Measurements from ENCODE around the gene GRIP2. TPM values are rescaled to one million over a fixed set of nuclear protein-coding genes. Genes with fewer than 3 reads are reported as not detected.

Gene GRIP2
- total and polyA plus RNA-seq, 12 donors, result 0.09 to 2.5 (median 1.1) TPM

GRCh38 chr3:14536055-14536815 is 3.9 kb downstream of the GRIP2 start:
- Histone ChIP-seq H3K36me3 (replicated peaks in 1 of 2) (no peaks in the 10 kb centered on the region), H3K27me3 (no peaks in the 10 kb centered on the region), H3K4me1 (replicated peaks in 1 of 2) (no peaks in the 10 kb centered on the region), H3K9me3 (replicated peaks in 1 of 3) (no peaks in the 10 kb centered on the region), H3K4me3 (no peak overlapping the region), H3K27ac (no peak overlapping the region)
- DNase-seq, result no peak
- TF ChIP-seq CTCF (IDR thresholded peaks at IDR 0.05) (no peak), POLR2A (IDR thresholded peaks at IDR 0.05) (no peak)
- intact Hi-C loops (cut with DNase I), result no loop called here
- WGBS, 4 donors, result 91 to 95% (median 92%) methylated on average over 9 to 10 of the region's 10 CpGs

GRCh38 chr3:14535616-14536015 is 4.5 kb downstream of the GRIP2 start:
- no peak overlapping the region for H3K27ac ChIP-seq
- no peak for TF ChIP-seq POLR2A (IDR thresholded peaks at IDR 0.05)
- TF ChIP-seq CTCF (IDR thresholded peaks at IDR 0.05), result no peak
- no peaks in the 10 kb centered on the region for H3K27me3 ChIP-seq
- H3K9me3 ChIP-seq (replicated peaks in 1 of 3), result no peaks in the 10 kb centered on the region
- intact Hi-C loops (cut with DNase I), result no loop called here
- WGBS, 4 donors, result 77 to 95% (median 84%) methylated on average over 4 to 6 of the region's 6 CpGs
- no peak for DNase-seq
- H3K36me3 ChIP-seq (replicated peaks in 1 of 2), result no peaks in the 10 kb centered on the region
- H3K4me3 ChIP-seq, result no peak overlapping the region
- H3K4me1 ChIP-seq (replicated peaks in 1 of 2), result no peaks in the 10 kb centered on the region

- no peaks in the 10 kb centered on the region for H3K36me3 ChIP-seq (replicated peaks in 1 of 2)
- H3K4me3 ChIP-seq, result no peak overlapping the region
- H3K27ac ChIP-seq, result no peak overlapping the region
- DNase-seq, result no peak
- intact Hi-C loops (cut with DNase I), result no loop called here
- WGBS, 4 donors, result 54 to 60% (median 56%) methylated on average over 20 of the region's 20 CpGs
- TF ChIP-seq CTCF (IDR thresholded peaks at IDR 0.05) (no peak), POLR2A (IDR thresholded peaks at IDR 0.05) (no peak)
- no peaks in the 10 kb centered on the region for H3K4me1 ChIP-seq (replicated peaks in 1 of 2)
- H3K27me3 ChIP-seq, result no peaks in the 10 kb centered on the region
- no peaks in the 10 kb centered on the region for H3K9me3 ChIP-seq (replicated peaks in 1 of 3)
Observed at GRCh38 chr3:14534516-14535191, 5.5 kb downstream of the GRIP2 start.

- TF ChIP-seq CTCF (IDR thresholded peaks at IDR 0.05) (no peak), POLR2A (IDR thresholded peaks at IDR 0.05) (no peak)
- no peaks in the 10 kb centered on the region for H3K4me1 ChIP-seq (replicated peaks in 1 of 2)
- H3K27me3 ChIP-seq, result no peaks in the 10 kb centered on the region
- H3K36me3 ChIP-seq (replicated peaks in 1 of 2), result no peaks in the 10 kb centered on the region
- intact Hi-C loops (cut with DNase I), result no loop called here
- no peak overlapping the region for H3K4me3 ChIP-seq
- H3K27ac ChIP-seq, result no peak overlapping the region
- no peak for DNase-seq
- no peaks in the 10 kb centered on the region for H3K9me3 ChIP-seq (replicated peaks in 1 of 3)
- WGBS, 4 donors, result 83 to 95% (median 90%) methylated on average over 14 of the region's 14 CpGs
Observed at GRCh38 chr3:14533457-14533958, 6.6 kb downstream of the GRIP2 start.
